HFFc6 (cell line): Measurements from ENCODE around the gene ADGRG2. TPM values are rescaled to one million over a fixed set of nuclear protein-coding genes. Genes with fewer than 3 reads are reported as not detected.

ENCODE experiments used
- DNase-seq: peaks from one replicate; pipeline ENCODE4 v3.0.0-alpha.2; 2018
- H3K27ac Mint-ChIP-seq: 2 replicates; pipeline ENCODE4 v1.8.0; 2020; ENCODE audit warnings: mild to moderate bottlenecking, mixed read lengths
- H3K27me3 Mint-ChIP-seq: 2 replicates; pipeline ENCODE4 v1.8.0; 2021; ENCODE audit warnings: mild to moderate bottlenecking, moderate library complexity, mixed read lengths; ENCODE audit not compliant: insufficient read depth
- H3K36me3 Mint-ChIP-seq: 2 replicates; pipeline ENCODE4 v1.8.0; 2021; ENCODE audit warnings: low read depth, mixed read lengths
- H3K4me1 Mint-ChIP-seq: 2 replicates; pipeline ENCODE4 v1.8.0; 2020; ENCODE audit warnings: low read depth, mixed read lengths
- H3K4me3 Mint-ChIP-seq: 2 replicates; pipeline ENCODE4 v1.8.0; 2020; ENCODE audit warnings: mild to moderate bottlenecking, moderate library complexity, mixed read lengths
- H3K9me3 Mint-ChIP-seq: 2 replicates; pipeline ENCODE4 v1.8.0; 2020; ENCODE audit warnings: mild to moderate bottlenecking, mixed read lengths
- total RNA-seq, 6 experiments: library from RNA; stranded (reverse); fragmentation: NEBNext Ultra II Directional; extraction: Animal tissue kit (Norgen Biotek cat#: 25700); gene quantifications; 2 replicates in 1 of 6; 3 replicates in 5 of 6; pipeline ENCODE4 v1.2.3, GENCODE V29; 2021
- TF ChIP-seq, protein P1 (sequence below): fragments of 200-600 bp; sonication (generic); IDR thresholded peaks from 2 replicates; pipeline ENCODE4 v1.5.0; 2021; ENCODE audit warnings: antibody characterized with exemption, mild to moderate bottlenecking

The ADGRG2 gene
- total RNA-seq, 6 experiments from 2014 or later, result not detected

DNA sequence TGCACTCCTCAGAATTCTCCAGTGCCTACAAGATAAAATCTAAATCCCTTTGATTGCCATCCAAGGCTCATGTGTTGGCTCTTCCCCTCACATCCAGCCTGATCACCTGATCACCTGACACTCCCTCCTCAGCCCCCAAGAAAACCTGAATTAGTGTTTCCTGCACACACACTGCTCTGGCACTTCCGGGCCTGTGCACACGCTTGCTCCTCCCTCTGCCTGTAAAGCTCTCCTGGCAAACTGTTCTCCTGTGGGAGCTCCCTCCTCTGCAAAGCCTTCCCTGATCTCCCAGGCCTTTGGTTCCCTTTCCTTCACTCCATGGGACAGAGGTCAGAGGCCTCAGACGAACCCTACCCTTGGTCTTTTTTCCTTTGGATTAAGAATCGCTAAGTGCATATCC, 158.2 kb downstream of the ADGRG2 start:
- H3K27me3 Mint-ChIP-seq, result no peaks in the 10 kb centered on the region
- peaks cover 24% of the 10 kb centered on the region for H3K4me1 Mint-ChIP-seq
- no peak overlapping the region for H3K4me3 Mint-ChIP-seq
- H3K36me3 Mint-ChIP-seq, result no peaks in the 10 kb centered on the region
- H3K27ac Mint-ChIP-seq, result no peak overlapping the region
- DNase-seq, result no peak
- H3K9me3 Mint-ChIP-seq, result no peaks in the 10 kb centered on the region
- TF ChIP-seq, protein P1, sequence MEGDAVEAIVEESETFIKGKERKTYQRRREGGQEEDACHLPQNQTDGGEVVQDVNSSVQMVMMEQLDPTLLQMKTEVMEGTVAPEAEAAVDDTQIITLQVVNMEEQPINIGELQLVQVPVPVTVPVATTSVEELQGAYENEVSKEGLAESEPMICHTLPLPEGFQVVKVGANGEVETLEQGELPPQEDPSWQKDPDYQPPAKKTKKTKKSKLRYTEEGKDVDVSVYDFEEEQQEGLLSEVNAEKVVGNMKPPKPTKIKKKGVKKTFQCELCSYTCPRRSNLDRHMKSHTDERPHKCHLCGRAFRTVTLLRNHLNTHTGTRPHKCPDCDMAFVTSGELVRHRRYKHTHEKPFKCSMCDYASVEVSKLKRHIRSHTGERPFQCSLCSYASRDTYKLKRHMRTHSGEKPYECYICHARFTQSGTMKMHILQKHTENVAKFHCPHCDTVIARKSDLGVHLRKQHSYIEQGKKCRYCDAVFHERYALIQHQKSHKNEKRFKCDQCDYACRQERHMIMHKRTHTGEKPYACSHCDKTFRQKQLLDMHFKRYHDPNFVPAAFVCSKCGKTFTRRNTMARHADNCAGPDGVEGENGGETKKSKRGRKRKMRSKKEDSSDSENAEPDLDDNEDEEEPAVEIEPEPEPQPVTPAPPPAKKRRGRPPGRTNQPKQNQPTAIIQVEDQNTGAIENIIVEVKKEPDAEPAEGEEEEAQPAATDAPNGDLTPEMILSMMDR, result no peak

DNA sequence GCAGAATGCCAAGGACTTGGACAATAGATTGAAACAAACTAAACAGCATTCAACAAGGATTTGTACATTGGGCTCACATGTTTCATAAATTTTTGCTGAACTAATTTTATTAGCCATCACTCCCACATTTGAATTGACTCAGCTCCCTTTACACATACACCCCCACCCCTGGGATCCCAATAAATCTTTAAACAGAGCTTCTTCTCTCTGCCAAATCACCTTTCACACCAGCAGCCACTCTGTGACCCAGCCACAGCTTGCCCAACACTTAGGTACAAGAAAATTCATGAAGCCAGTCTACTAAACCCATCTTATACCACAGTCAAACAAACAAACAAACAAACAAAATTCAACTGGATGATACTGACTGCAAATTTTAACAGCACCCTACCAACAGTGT, 159.9 kb downstream of the ADGRG2 start:
- Mint-ChIP-seq H3K4me1 (peaks cover 24% of the 10 kb centered on the region), H3K27me3 (no peaks in the 10 kb centered on the region), H3K9me3 (no peaks in the 10 kb centered on the region), H3K4me3 (peak overlapping the region; percentile 59; the same call in 1 of the 2 replicates), H3K36me3 (no peaks in the 10 kb centered on the region), H3K27ac (peak overlapping the region; percentile 86)
- TF ChIP-seq, protein P1, result no peak
- DNase-seq, result no peak

DNA sequence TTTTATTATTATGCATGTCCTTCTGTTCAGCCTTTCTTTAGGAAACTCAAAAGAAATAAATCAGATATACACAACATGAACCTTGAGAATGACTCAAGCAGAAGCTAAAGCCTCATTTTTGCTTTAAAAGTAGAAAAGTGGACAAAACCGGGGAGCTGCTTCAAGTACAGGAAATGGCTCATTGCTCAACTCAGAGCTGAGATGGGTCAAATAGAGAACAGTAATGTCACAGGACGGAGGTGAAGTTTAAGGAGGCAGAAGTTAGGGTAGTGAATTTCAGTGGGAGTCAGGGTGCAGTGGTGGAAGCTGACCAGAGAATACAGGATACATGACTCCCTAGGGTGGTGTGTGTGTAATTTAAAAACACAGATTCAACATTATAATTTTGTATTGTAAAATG, 160.6 kb downstream of the ADGRG2 start:
- Mint-ChIP-seq H3K9me3 (no peaks in the 10 kb centered on the region), H3K36me3 (no peaks in the 10 kb centered on the region), H3K4me3 (peak overlapping the region; percentile 59), H3K4me1 (peaks cover 24% of the 10 kb centered on the region), H3K27me3 (no peaks in the 10 kb centered on the region), H3K27ac (peak overlapping the region; percentile 86)
- DNase-seq, result peak; percentile 20
- TF ChIP-seq, protein P1, result no peak

DNA sequence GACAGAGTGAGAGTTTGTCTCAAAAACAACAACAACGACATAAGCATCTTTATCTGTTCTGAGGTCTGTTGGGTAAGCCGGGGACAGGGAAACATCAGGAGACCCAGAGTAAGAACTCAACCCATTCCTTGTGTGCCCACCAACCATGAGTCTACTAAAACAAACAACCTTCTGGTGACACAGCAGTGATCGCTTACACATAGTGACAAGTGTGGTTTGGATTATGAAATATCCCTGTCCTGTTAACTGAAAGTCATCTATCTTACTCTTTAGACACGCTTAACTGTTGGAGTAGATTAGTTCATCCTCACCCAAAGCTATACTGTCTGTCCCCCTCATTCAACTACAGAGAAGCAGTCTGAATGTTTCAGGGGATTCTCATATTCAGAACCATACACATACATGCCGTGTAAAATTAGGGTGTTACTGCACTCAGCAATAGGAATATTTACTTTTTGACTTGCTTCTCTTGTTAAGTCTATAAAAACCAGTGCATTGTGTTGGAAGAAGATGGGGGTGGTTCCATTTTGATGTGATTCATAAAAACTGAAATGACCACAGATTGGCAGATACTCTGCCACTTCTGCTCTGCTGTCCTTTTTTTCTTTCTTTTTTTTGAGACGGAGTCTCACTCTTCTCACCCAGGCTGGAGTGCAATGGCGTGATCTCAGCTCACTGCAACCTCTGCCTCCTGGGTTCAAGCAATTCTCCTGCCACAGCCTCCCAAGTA, 165.8 kb downstream of the ADGRG2 start:
- no peaks in the 10 kb centered on the region for H3K9me3 Mint-ChIP-seq
- no peak overlapping the region for H3K4me3 Mint-ChIP-seq
- H3K27ac Mint-ChIP-seq, result no peak overlapping the region
- H3K4me1 Mint-ChIP-seq, result peaks cover under 1% of the 10 kb centered on the region
- TF ChIP-seq, protein P1, result no peak
- no peak for DNase-seq
- H3K36me3 Mint-ChIP-seq, result no peaks in the 10 kb centered on the region
- no peaks in the 10 kb centered on the region for H3K27me3 Mint-ChIP-seq

DNA sequence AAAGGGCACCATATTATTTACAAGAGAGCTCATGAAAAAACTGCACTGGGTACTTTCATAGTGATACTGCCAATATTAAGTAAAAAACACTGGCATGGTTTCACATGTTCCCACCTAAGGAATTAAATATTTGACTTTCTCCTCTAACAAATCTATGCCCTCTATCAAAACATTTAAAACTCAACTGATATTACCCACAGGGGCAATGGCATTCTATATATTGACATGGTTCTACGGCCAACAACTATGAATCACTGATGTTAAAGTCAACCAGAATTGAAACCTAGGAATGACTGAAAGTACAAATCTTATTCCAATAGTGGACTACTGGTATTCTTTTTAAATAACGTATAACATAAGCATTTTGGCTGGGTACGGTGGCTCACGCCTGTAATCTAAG, 166.6 kb downstream of the ADGRG2 start:
- no peaks in the 10 kb centered on the region; the same call in none of the 2 replicates for H3K4me1 Mint-ChIP-seq
- no peaks in the 10 kb centered on the region for H3K36me3 Mint-ChIP-seq
- H3K9me3 Mint-ChIP-seq, result no peaks in the 10 kb centered on the region
- no peaks in the 10 kb centered on the region for H3K27me3 Mint-ChIP-seq
- H3K4me3 Mint-ChIP-seq, result no peak overlapping the region
- no peak overlapping the region for H3K27ac Mint-ChIP-seq
- no peak for DNase-seq
- TF ChIP-seq, protein P1, result no peak
